ENCODE data around the gene ASXL1.

Gene ASXL1

DNA sequence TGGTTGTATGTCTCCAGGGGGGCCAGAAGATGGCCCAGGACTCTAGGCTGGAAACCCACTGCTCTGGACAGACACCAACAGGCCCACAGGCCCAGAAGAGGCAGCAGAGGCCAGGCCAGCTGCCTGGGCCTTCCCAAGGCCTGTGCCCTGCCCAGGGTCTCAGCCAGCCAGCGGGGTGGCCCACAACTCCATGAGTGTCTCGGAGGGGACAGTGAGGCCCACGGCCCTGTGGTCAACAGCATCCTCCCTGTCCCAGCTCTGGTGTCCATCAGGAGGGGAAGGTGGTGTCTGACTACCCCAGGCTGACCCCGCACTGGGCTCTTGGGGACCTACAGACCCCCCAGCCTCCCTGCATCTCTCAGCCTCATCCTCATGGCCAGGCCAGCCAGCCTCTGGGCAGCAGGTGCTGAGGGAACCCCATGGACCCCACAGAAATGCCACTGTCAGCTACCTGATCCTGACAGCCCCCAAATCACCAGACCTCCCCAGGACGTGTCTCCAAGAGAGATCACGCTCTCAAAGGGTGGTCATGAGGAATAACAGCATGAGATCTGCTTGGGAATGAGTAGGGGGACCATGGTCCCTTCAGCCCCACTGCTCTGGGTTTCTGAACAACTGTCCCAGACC lies 114.6 kb downstream of the ASXL1 start:
- Histone ChIP-seq H2AFZ (ENCODE audit: low read length) (no peak overlapping the region), H3K9me2 (ENCODE audit: low read depth, low read length) (no peaks in the 10 kb centered on the region), H3K36me3 (ENCODE audit: insufficient read depth, low read length) (peaks cover 3% of the 10 kb centered on the region; the same call in 1 of the 2 replicates), H3K4me1 (ENCODE audit: insufficient read depth, low read length, severe bottlenecking) (peaks cover 14% of the 10 kb centered on the region), H3K4me2 (ENCODE audit: low read length) (no peak overlapping the region), H3K79me2 (ENCODE audit: insufficient read depth, low read length) (no peaks in the 10 kb centered on the region), H3K9me3 (ENCODE audit: low read length) (no peaks in the 10 kb centered on the region), H3K27me3 (ENCODE audit: insufficient read depth, low read length) (peaks cover 3% of the 10 kb centered on the region; the same call in 1 of the 2 replicates), H4K20me1 (ENCODE audit: insufficient read depth, low read length) (no peaks in the 10 kb centered on the region), H3F3A (ENCODE audit: insufficient read depth, low read length) (no peaks in the 10 kb centered on the region), H3K4me3 (ENCODE audit: low read depth, low read length, poor library complexity, severe bottlenecking) (no peak overlapping the region), H3K9ac (ENCODE audit: low read length) (no peak overlapping the region), H3K27ac (ENCODE audit: low read depth, low read length, poor library complexity, severe bottlenecking) (no peak overlapping the region)
- TF ChIP-seq EZH2 (IDR thresholded peaks at IDR 0.05; ENCODE audit: borderline replicate concordance, low read length): no peak
- TF ChIP-seq, protein P1, sequence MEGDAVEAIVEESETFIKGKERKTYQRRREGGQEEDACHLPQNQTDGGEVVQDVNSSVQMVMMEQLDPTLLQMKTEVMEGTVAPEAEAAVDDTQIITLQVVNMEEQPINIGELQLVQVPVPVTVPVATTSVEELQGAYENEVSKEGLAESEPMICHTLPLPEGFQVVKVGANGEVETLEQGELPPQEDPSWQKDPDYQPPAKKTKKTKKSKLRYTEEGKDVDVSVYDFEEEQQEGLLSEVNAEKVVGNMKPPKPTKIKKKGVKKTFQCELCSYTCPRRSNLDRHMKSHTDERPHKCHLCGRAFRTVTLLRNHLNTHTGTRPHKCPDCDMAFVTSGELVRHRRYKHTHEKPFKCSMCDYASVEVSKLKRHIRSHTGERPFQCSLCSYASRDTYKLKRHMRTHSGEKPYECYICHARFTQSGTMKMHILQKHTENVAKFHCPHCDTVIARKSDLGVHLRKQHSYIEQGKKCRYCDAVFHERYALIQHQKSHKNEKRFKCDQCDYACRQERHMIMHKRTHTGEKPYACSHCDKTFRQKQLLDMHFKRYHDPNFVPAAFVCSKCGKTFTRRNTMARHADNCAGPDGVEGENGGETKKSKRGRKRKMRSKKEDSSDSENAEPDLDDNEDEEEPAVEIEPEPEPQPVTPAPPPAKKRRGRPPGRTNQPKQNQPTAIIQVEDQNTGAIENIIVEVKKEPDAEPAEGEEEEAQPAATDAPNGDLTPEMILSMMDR (IDR thresholded peaks at IDR 0.05; ENCODE audit: low read length): no peak

DNA sequence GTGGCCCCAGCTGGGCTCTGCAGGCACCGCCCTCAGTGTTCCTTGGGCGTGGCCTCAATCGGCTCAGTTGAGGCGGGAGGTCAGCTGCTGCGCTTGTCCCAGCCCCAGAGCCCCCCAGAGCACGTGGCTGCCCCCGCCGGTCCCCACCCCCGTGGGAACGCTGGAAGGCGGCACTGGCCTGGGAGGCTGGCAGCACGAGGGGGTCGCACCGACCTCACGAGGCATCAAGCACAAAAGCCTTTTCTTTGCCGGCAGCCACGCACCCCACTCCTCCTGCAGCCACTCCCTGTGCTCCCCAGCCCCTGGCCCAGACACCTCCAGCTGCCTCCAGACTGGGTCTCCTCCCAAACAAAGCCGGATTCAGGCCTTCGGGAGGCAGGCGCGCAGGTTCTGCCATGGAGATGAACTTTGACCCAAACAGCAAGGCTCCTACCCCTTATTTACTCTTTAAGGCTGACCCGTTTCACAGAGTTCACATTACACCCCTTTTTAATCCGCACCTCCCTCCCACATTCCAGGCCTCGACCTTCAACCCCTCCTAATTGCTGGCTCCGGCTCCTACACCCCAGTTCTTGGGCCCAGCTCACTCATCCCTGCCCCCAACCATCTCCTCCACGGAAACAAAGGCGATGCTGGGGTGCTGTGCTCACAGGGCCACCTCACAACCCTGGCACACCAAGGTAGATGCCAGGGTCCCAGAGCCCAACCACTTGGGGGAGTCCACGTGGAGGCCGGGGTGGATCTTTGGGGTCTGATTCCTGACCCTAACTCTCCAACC lies 115.3 kb downstream of the ASXL1 start:
- Histone ChIP-seq H3K79me2 (ENCODE audit: insufficient read depth, low read length) (no peaks in the 10 kb centered on the region), H3F3A (ENCODE audit: insufficient read depth, low read length) (no peaks in the 10 kb centered on the region)

DNA sequence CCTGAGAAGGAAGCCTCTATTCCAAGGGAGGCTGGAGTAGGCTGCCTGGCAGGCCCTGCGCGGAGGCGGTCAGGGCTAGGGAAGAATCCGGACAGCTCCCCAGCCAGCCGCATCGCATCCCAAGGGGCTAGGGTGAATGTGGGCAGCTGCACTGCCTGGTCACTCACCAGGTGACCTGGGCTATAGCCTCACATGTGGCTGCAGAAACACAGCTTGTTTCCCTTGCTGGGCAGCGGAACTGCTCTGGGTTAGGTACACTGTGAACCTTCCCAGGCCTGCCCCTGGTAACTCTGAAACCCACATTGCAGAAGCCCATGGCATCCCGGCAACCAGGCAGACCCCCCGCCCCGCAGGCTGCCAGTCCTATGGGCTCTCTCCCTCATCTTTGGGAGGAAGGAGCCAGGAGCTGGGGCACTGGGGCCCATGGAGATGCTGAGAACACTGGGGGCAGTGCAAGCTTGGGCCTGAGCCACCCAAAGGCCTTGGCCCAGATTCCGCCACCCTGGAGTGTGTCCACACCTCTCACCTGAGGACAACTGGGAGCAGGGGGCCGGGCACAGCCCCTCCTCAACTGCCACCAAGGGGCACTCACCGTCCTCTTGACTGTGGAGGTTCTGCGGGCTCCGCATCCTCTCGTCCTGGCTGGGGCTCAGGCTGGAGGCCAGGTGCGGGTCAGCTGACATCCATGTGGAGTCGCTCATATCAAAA lies 116.0 kb downstream of the ASXL1 start:
- no peaks in the 10 kb centered on the region for H3K9me3 ChIP-seq (ENCODE audit: low read length)
- H2AFZ ChIP-seq (ENCODE audit: low read length): no peak overlapping the region
- H3K9me2 ChIP-seq (ENCODE audit: low read depth, low read length): no peaks in the 10 kb centered on the region
- TF ChIP-seq EZH2 (IDR thresholded peaks at IDR 0.05; ENCODE audit: borderline replicate concordance, low read length): no peak
- TF ChIP-seq, protein P1 (IDR thresholded peaks at IDR 0.05; ENCODE audit: low read length): no peak
- H3K79me2 ChIP-seq (ENCODE audit: insufficient read depth, low read length): no peaks in the 10 kb centered on the region
- no peak overlapping the region for H3K4me2 ChIP-seq (ENCODE audit: low read length)
- H3K36me3 ChIP-seq (ENCODE audit: insufficient read depth, low read length): peaks cover 3% of the 10 kb centered on the region; the same call in 1 of the 2 replicates
- no peak overlapping the region for H3K27ac ChIP-seq (ENCODE audit: low read depth, low read length, poor library complexity, severe bottlenecking)
- no peaks in the 10 kb centered on the region for H3F3A ChIP-seq (ENCODE audit: insufficient read depth, low read length)
- H3K4me3 ChIP-seq (ENCODE audit: low read depth, low read length, poor library complexity, severe bottlenecking): no peak overlapping the region
- H3K27me3 ChIP-seq (ENCODE audit: insufficient read depth, low read length): peaks cover 3% of the 10 kb centered on the region; the same call in 1 of the 2 replicates
- H3K9ac ChIP-seq (ENCODE audit: low read length): no peak overlapping the region
- no peaks in the 10 kb centered on the region for H4K20me1 ChIP-seq (ENCODE audit: insufficient read depth, low read length)
- peaks cover 14% of the 10 kb centered on the region for H3K4me1 ChIP-seq (ENCODE audit: insufficient read depth, low read length, severe bottlenecking)

More for the DNA sequence above, 115.3 kb downstream of the ASXL1 start:
- Histone ChIP-seq H3K36me3 (ENCODE audit: insufficient read depth, low read length) (peaks cover 3% of the 10 kb centered on the region; the same call in 1 of the 2 replicates), H3K4me3 (ENCODE audit: low read depth, low read length, poor library complexity, severe bottlenecking) (no peak overlapping the region), H2AFZ (ENCODE audit: low read length) (no peak overlapping the region), H4K20me1 (ENCODE audit: insufficient read depth, low read length) (no peaks in the 10 kb centered on the region), H3K27ac (ENCODE audit: low read depth, low read length, poor library complexity, severe bottlenecking) (no peak overlapping the region), H3K9me2 (ENCODE audit: low read depth, low read length) (no peaks in the 10 kb centered on the region), H3K9me3 (ENCODE audit: low read length) (no peaks in the 10 kb centered on the region), H3K4me1 (ENCODE audit: insufficient read depth, low read length, severe bottlenecking) (peaks cover 14% of the 10 kb centered on the region), H3K4me2 (ENCODE audit: low read length) (no peak overlapping the region), H3K27me3 (ENCODE audit: insufficient read depth, low read length) (peaks cover 3% of the 10 kb centered on the region; the same call in 1 of the 2 replicates), H3K9ac (ENCODE audit: low read length) (no peak overlapping the region)
- TF ChIP-seq, protein P1 (IDR thresholded peaks at IDR 0.05; ENCODE audit: low read length): no peak
- no peak for TF ChIP-seq EZH2 (IDR thresholded peaks at IDR 0.05; ENCODE audit: borderline replicate concordance, low read length)
